ENCODE data around the gene TSPAN1. TPM values are rescaled to one million over a fixed set of nuclear protein-coding genes. Genes with fewer than 3 reads are reported as not detected.
A peak's percentile ranks its signal among the peaks of the same experiment; 100 is the strongest.

The TSPAN1 gene
- total and polyA plus RNA-seq, 4 donors = 2.3 to 26.5 (median 3.5) TPM

- Histone ChIP-seq H3K9me3 (ENCODE audit: control insufficient read depth, low read length) (no peaks in the 10 kb centered on the region), H3K4me3 (ENCODE audit: low read length in 2 of 2) (peak within 1 kb of the TSS; percentile 39 to 47), H3K36me3 (ENCODE audit: control insufficient read depth in 1 of 2, insufficient read depth in 2 of 2, low read length in 1 of 2) (peaks cover 0 to 1% of the 10 kb centered on the region in 2 donors), H3K4me1 (ENCODE audit: control insufficient read depth in 1 of 2, insufficient read depth in 2 of 2, low read length in 2 of 2) (peaks cover 0 to 7% of the 10 kb centered on the region in 2 donors), H3K27ac (ENCODE audit: low read depth in 1 of 2, low read length in 2 of 2) (peak within 1 kb of the TSS in 1 of 2 donors; percentile 37), H3K27me3 (ENCODE audit: control insufficient read depth in 1 of 2, insufficient read depth in 2 of 2, low read length in 1 of 2) (no peaks in the 10 kb centered on the region)
- intact Hi-C loops (cut with DNase I) = loop anchor here in 1 of 2 donors (2.0 kb wide), 1 partner anchor 15 kb away; no protein-coding TSS in a partner anchor
- 1% methylated on average over 27 to 67 of the region's 67 CpGs for WGBS, 2 donors
- DNase-seq = peak; percentile 73 to 90
- ATAC-seq (ENCODE audit: low FRiP score) = peak; percentile 89
Measured at GRCh38 chr1:46197964-46198811, 23.3 kb downstream of the TSPAN1 start, which contains the start of gene POMGNT1. TSS of gene POMGNT1 (minus strand) at chr1:46198434. CDS start at chr1:46197821, 613 bp downstream.

DNA sequence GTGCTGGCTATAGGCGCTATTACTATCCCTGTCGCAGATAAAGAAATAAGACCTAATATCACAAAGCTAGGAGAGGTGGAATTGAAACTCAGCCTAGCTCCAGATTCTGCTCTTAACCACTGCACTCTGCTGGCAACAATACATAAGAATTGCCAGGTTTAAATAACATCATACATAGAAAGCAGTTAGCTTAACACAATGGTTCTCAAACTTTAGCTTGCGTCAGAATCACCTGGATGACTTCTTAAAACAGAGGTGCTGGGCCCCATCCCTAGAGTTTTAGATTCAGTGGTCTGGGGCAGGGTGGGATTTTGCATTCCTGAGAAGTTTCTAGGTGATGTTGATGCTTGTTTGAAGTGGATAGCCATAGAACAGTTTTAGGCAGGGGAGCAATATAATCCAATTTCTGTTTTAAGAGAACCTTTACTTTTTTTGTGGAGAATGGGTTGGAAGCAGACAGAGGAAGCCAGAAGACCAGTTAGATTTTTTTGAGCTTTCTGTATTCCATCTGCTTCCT lies 24.4 kb downstream of the TSPAN1 start:
- no peak for ATAC-seq (ENCODE audit: low FRiP score)

DNA sequence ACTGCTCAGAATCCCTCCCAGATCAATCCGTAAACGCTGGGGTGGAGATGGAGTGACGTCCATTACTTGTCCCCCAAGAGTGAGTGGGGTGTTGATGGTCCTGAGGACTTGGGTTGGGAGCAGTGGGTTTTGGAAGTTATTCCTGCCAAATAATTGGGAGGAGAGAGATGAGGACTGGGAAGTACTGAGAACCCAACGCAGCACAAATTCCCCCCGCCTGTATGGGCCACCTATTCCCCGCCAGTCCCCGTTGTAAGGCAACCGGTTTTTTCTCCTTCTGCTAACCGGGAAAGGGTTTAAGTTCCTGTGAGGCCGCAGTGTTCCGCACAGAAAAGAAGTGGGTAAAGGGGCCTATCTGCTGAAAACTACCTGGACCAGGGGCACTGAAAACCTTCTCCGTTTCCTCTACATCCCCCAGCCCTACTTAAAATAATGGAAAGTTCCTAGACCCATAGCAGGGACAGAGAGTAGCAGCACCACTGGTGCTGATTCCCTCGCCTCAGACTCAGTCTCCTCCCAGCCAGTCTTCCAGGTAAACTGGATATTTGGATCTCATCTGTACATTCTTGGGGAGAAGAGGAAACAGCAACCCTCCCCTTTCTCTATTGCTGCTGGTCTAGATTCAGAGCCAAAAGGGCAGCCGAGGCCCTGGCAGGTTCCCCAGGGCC lies 29.0 kb downstream of the TSPAN1 start:
- 2 to 5% methylated on average over 14 of the region's 14 CpGs for WGBS, 2 donors
- ATAC-seq (ENCODE audit: low FRiP score) (peak; percentile 33), DNase-seq (no peak)

More for the DNA sequence above, 24.4 kb downstream of the TSPAN1 start:
- no peak overlapping the region for H3K4me3 ChIP-seq (ENCODE audit: low read length in 2 of 2)
- H3K4me1 ChIP-seq (ENCODE audit: control insufficient read depth in 1 of 2, insufficient read depth in 2 of 2, low read length in 2 of 2) = peaks cover 0 to 7% of the 10 kb centered on the region in 2 donors
- intact Hi-C loops (cut with DNase I) = loop anchor here in 1 of 2 donors (2.0 kb wide), 1 partner anchor 16 kb away; no protein-coding TSS in a partner anchor
- H3K27ac ChIP-seq (ENCODE audit: low read depth in 1 of 2, low read length in 2 of 2) = no peak overlapping the region
- WGBS, 2 donors = 70 to 72% methylated on average over 3 of the region's 3 CpGs
- no peaks in the 10 kb centered on the region for H3K9me3 ChIP-seq (ENCODE audit: control insufficient read depth, low read length)
- H3K27me3 ChIP-seq (ENCODE audit: control insufficient read depth in 1 of 2, insufficient read depth in 2 of 2, low read length in 1 of 2) = no peaks in the 10 kb centered on the region
- no peaks in the 10 kb centered on the region for H3K36me3 ChIP-seq (ENCODE audit: control insufficient read depth in 1 of 2, insufficient read depth in 2 of 2, low read length in 1 of 2)
- no peak for DNase-seq

DNA sequence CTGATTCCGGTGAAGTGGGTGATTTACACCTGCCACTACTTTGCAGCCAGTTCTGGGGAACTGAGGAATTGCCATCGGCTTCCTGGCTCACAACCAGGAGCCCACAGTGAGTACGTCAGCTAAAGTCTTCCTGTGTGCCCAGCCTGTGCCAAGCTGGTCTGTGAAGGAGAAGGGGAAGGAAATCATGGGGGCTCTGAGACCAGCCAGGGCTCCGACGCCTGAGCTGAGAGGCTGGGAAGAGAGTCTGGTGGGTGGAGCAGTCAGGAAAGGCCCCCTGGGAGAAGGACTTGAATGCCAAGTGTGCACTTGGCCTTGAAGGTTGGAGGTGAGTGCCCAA lies 29.5 kb downstream of the TSPAN1 start:
- Histone ChIP-seq H3K4me3 (ENCODE audit: low read length in 2 of 2) (peak overlapping the region; percentile 7 to 75), H3K27ac (ENCODE audit: low read depth in 1 of 2, low read length in 2 of 2) (peak overlapping the region in 1 of 2 donors; percentile 25), H3K36me3 (ENCODE audit: control insufficient read depth in 1 of 2, insufficient read depth in 2 of 2, low read length in 1 of 2) (no peaks in the 10 kb centered on the region), H3K4me1 (ENCODE audit: control insufficient read depth in 1 of 2, insufficient read depth in 2 of 2, low read length in 2 of 2) (no peaks in the 10 kb centered on the region), H3K9me3 (ENCODE audit: control insufficient read depth, low read length) (no peaks in the 10 kb centered on the region), H3K27me3 (ENCODE audit: control insufficient read depth in 1 of 2, insufficient read depth in 2 of 2, low read length in 1 of 2) (no peaks in the 10 kb centered on the region)
- DNase-seq (peak; percentile 59 to 78), ATAC-seq (ENCODE audit: low FRiP score) (peak; percentile 58)
- 0 to 2% methylated on average over 5 of the region's 5 CpGs for WGBS, 2 donors
- intact Hi-C loops (cut with DNase I) = no loop called here

More for the DNA sequence above, 29.0 kb downstream of the TSPAN1 start:
- Histone ChIP-seq H3K27ac (ENCODE audit: low read depth in 1 of 2, low read length in 2 of 2) (peak overlapping the region; percentile 28 to 61), H3K4me3 (ENCODE audit: low read length in 2 of 2) (peak overlapping the region; percentile 7 to 75), H3K27me3 (ENCODE audit: control insufficient read depth in 1 of 2, insufficient read depth in 2 of 2, low read length in 1 of 2) (no peaks in the 10 kb centered on the region), H3K9me3 (ENCODE audit: control insufficient read depth, low read length) (no peaks in the 10 kb centered on the region), H3K4me1 (ENCODE audit: control insufficient read depth in 1 of 2, insufficient read depth in 2 of 2, low read length in 2 of 2) (no peaks in the 10 kb centered on the region), H3K36me3 (ENCODE audit: control insufficient read depth in 1 of 2, insufficient read depth in 2 of 2, low read length in 1 of 2) (no peaks in the 10 kb centered on the region)
- intact Hi-C loops (cut with DNase I) = no loop called here

GRCh38 chr1:46205141-46205540 lies 30.3 kb downstream of the TSPAN1 start:
- no peak overlapping the region for H3K4me3 ChIP-seq (ENCODE audit: low read length in 2 of 2)

DNA sequence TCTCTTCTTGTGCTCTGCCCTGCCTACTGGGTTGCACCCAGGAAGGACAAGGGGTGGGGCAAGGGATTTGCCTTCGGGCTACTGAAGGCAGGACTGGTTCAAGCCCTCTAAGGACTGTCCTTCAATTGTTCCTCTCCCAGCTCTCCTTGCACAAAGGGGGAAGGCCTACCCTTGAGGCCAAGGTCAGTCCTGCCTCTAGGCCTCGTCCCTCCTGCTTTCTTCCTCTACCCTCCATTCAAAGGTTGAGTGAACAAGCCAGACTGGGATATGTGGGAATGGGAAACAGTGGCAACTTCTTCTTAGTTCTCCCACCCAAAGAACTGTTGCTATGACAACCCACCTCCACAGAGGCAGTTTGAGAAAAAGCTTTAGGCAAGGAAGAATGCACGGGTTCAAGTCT lies 30.9 kb downstream of the TSPAN1 start:
- Histone ChIP-seq H3K4me1 (ENCODE audit: control insufficient read depth in 1 of 2, insufficient read depth in 2 of 2, low read length in 2 of 2) (no peaks in the 10 kb centered on the region), H3K4me3 (ENCODE audit: low read length in 2 of 2) (no peak overlapping the region), H3K9me3 (ENCODE audit: control insufficient read depth, low read length) (no peaks in the 10 kb centered on the region), H3K27ac (ENCODE audit: low read depth in 1 of 2, low read length in 2 of 2) (peak overlapping the region in 1 of 2 donors; percentile 48), H3K27me3 (ENCODE audit: control insufficient read depth in 1 of 2, insufficient read depth in 2 of 2, low read length in 1 of 2) (no peaks in the 10 kb centered on the region), H3K36me3 (ENCODE audit: control insufficient read depth in 1 of 2, insufficient read depth in 2 of 2, low read length in 1 of 2) (no peaks in the 10 kb centered on the region)
- intact Hi-C loops (cut with DNase I) = no loop called here
- ATAC-seq (ENCODE audit: low FRiP score) (no peak), DNase-seq (no peak)
- WGBS, 2 donors = 9 to 17% methylated on average over 3 of the region's 3 CpGs

More at GRCh38 chr1:46205141-46205540, 30.3 kb downstream of the TSPAN1 start:
- WGBS, 2 donors = 46 to 54% methylated on average over 3 of the region's 3 CpGs
- H3K36me3 ChIP-seq (ENCODE audit: control insufficient read depth in 1 of 2, insufficient read depth in 2 of 2, low read length in 1 of 2) = no peaks in the 10 kb centered on the region
- intact Hi-C loops (cut with DNase I) = no loop called here
- H3K9me3 ChIP-seq (ENCODE audit: control insufficient read depth, low read length) = no peaks in the 10 kb centered on the region
- ATAC-seq (ENCODE audit: low FRiP score) = no peak
- no peaks in the 10 kb centered on the region for H3K27me3 ChIP-seq (ENCODE audit: control insufficient read depth in 1 of 2, insufficient read depth in 2 of 2, low read length in 1 of 2)
- peak overlapping the region in 1 of 2 donors; percentile 22 for H3K27ac ChIP-seq (ENCODE audit: low read depth in 1 of 2, low read length in 2 of 2)
- no peak for DNase-seq
- H3K4me1 ChIP-seq (ENCODE audit: control insufficient read depth in 1 of 2, insufficient read depth in 2 of 2, low read length in 2 of 2) = no peaks in the 10 kb centered on the region

DNA sequence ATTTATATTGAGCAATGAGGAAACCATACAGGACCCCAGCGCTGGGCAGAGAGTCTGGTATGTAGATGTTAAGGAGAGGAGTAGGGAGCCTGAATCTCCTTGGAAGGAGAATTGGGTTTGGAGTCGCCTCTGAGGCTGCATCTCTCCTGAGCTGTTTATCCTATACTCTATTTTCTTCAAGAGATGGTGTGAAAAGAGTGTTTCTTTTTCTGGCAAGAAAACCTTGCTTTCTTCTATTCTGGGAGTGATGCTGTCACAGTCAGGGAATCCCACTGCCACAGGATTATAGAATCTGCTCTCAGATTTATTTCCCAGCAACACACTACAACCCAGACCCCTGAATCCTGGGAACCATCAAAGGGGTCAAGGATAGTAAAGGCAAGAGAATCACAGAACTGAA lies 31.5 kb downstream of the TSPAN1 start:
- Histone ChIP-seq H3K4me3 (ENCODE audit: low read length in 2 of 2) (no peak overlapping the region), H3K4me1 (ENCODE audit: control insufficient read depth in 1 of 2, insufficient read depth in 2 of 2, low read length in 2 of 2) (no peaks in the 10 kb centered on the region), H3K27me3 (ENCODE audit: control insufficient read depth in 1 of 2, insufficient read depth in 2 of 2, low read length in 1 of 2) (no peaks in the 10 kb centered on the region), H3K9me3 (ENCODE audit: control insufficient read depth, low read length) (no peaks in the 10 kb centered on the region), H3K27ac (ENCODE audit: low read depth in 1 of 2, low read length in 2 of 2) (peak overlapping the region in 1 of 2 donors; percentile 41), H3K36me3 (ENCODE audit: control insufficient read depth in 1 of 2, insufficient read depth in 2 of 2, low read length in 1 of 2) (no peaks in the 10 kb centered on the region)
- WGBS, 2 donors = 49 to 55% methylated on average over 2 of the region's 2 CpGs
- DNase-seq (no peak), ATAC-seq (ENCODE audit: low FRiP score) (no peak)
- intact Hi-C loops (cut with DNase I) = no loop called here

DNA sequence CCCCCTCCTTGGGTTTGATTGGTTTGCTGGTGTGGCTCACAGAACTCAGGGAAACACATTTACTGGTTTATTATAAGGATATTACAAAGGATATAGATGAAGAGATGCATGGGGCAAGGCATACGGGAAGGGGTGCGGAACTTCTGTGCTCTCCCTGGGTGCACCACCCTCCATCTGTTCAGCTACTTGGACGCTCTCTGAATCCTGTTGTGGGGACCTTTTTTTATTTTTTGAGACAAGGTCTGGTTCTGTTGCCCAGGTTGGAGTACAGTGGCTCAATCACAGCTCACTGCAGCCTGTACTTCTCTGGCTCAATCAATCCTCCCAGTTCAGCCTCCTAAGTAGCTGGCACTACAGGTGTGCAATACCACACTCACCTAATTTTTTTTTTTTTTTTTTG lies 35.7 kb downstream of the TSPAN1 start:
- ATAC-seq (ENCODE audit: low FRiP score) (no peak), DNase-seq (no peak)
- WGBS, 2 donors = 92 to 93% methylated on average over 3 of the region's 3 CpGs
- Histone ChIP-seq H3K36me3 (ENCODE audit: control insufficient read depth in 1 of 2, insufficient read depth in 2 of 2, low read length in 1 of 2) (no peaks in the 10 kb centered on the region), H3K9me3 (ENCODE audit: control insufficient read depth, low read length) (no peaks in the 10 kb centered on the region), H3K4me1 (ENCODE audit: control insufficient read depth in 1 of 2, insufficient read depth in 2 of 2, low read length in 2 of 2) (no peaks in the 10 kb centered on the region), H3K27me3 (ENCODE audit: control insufficient read depth in 1 of 2, insufficient read depth in 2 of 2, low read length in 1 of 2) (no peaks in the 10 kb centered on the region), H3K27ac (ENCODE audit: low read depth in 1 of 2, low read length in 2 of 2) (no peak overlapping the region), H3K4me3 (ENCODE audit: low read length in 2 of 2) (no peak overlapping the region)
- intact Hi-C loops (cut with DNase I) = no loop called here

Measured in aorta (tissue), 5 donors.